OCI-LY1 (cell line): ENCODE measurements around the gene PCP4.

Source experiments
- H2AFZ ChIP-seq: fragments of 200-600 bp; sonication (generic), shearing (Covaris generic); 2 replicates; pipeline ENCODE4 v1.6.0; 2014; ENCODE audit warnings: antibody characterized with exemption, mild to moderate bottlenecking, low read length
- H3F3A ChIP-seq: fragments of 200-600 bp; sonication (generic), shearing (Covaris generic); 2 replicates; pipeline ENCODE4 v1.6.0; 2014; ENCODE audit warnings: mild to moderate bottlenecking, antibody characterized with exemption, low read length, moderate library complexity; ENCODE audit not compliant: insufficient read depth
- H3K27ac ChIP-seq: fragments of 200-600 bp; sonication (generic); 2 replicates; pipeline ENCODE4 v1.5.1; 2014; ENCODE audit warnings: low read length, mixed run types, mild to moderate bottlenecking, low read depth; ENCODE audit not compliant: poor library complexity, severe bottlenecking
- H3K27me3 ChIP-seq: fragments of 200-600 bp; sonication (generic); 2 replicates; pipeline ENCODE4 v1.6.0; 2014; ENCODE audit warnings: antibody characterized with exemption, mild to moderate bottlenecking, low read length, moderate library complexity; ENCODE audit not compliant: insufficient read depth
- H3K36me3 ChIP-seq: fragments of 200-600 bp; sonication (generic); 2 replicates; pipeline ENCODE4 v1.6.1; 2014; ENCODE audit warnings: mild to moderate bottlenecking, antibody characterized with exemption, low read length, moderate library complexity, mixed read lengths; ENCODE audit not compliant: insufficient read depth
- H3K4me1 ChIP-seq: fragments of 200-600 bp; sonication (generic); 2 replicates; pipeline ENCODE4 v1.5.1; 2014; ENCODE audit warnings: mild to moderate bottlenecking, low read length, moderate library complexity; ENCODE audit not compliant: insufficient read depth, severe bottlenecking
- H3K4me2 ChIP-seq: fragments of 200-600 bp; sonication (generic), shearing (Covaris generic); 2 replicates; pipeline ENCODE4 v1.6.1; 2014; ENCODE audit warnings: low read length
- H3K4me3 ChIP-seq: fragments of 200-600 bp; sonication (generic); 2 replicates; pipeline ENCODE4 v1.5.1; 2014; ENCODE audit warnings: low read length, low read depth, mild to moderate bottlenecking, mixed read lengths; ENCODE audit not compliant: poor library complexity, severe bottlenecking
- H3K79me2 ChIP-seq: fragments of 200-600 bp; shearing (Covaris generic); 2 replicates; pipeline ENCODE4 v1.6.1; 2016; ENCODE audit warnings: mixed run types, low read length, mixed read lengths; ENCODE audit not compliant: insufficient read depth
- H3K9ac ChIP-seq: fragments of 200-600 bp; sonication (generic), shearing (Covaris generic); 2 replicates; pipeline ENCODE4 v1.6.1; 2014; ENCODE audit warnings: mild to moderate bottlenecking, low read length, mixed read lengths
- H3K9me2 ChIP-seq: fragments of 200-600 bp; sonication (generic), shearing (Covaris generic); 2 replicates; pipeline ENCODE4 v1.6.1; 2014; ENCODE audit warnings: low read depth, mild to moderate bottlenecking, low read length, mixed read lengths
- H3K9me3 ChIP-seq: fragments of 200-600 bp; shearing (Covaris generic); 2 replicates; pipeline ENCODE4 v1.6.1; 2014; ENCODE audit warnings: low read length, mixed read lengths
- H4K20me1 ChIP-seq: fragments of 200-600 bp; sonication (generic), shearing (Covaris generic); 2 replicates; pipeline ENCODE4 v1.6.0; 2016; ENCODE audit warnings: mild to moderate bottlenecking, low read length; ENCODE audit not compliant: insufficient read depth
- CTCF ChIP-seq: fragments of 200-600 bp; sonication (generic), shearing (Covaris generic); IDR thresholded peaks from 2 replicates; pipeline ENCODE4 v1.5.1; 2017; ENCODE audit warnings: mild to moderate bottlenecking, antibody characterized with exemption, low read length, moderate library complexity, mixed read lengths
- EZH2 ChIP-seq: fragments of 200-600 bp; sonication (generic), shearing (Covaris generic); IDR thresholded peaks from 2 replicates; pipeline ENCODE4 v1.8.0; 2017; ENCODE audit warnings: borderline replicate concordance, mixed run types, mild to moderate bottlenecking, antibody characterized with exemption, low read length, moderate library complexity, mixed read lengths

The PCP4 gene

GRCh38 chr21:39882151-39882838, 15.1 kb downstream of the PCP4 start:
- Histone ChIP-seq H3F3A (no peaks in the 10 kb centered on the region), H3K9ac (no peak overlapping the region), H3K9me3 (no peaks in the 10 kb centered on the region), H3K36me3 (no peaks in the 10 kb centered on the region), H3K4me3 (no peak overlapping the region), H4K20me1 (no peaks in the 10 kb centered on the region), H3K27ac (no peak overlapping the region), H3K27me3 (0 out of 2 replicates have a peak, but pooled peaks cover 4% of the 10 kb centered on the region), H3K4me1 (no peaks in the 10 kb centered on the region), H3K79me2 (no peaks in the 10 kb centered on the region), H3K9me2 (no peaks in the 10 kb centered on the region), H2AFZ (no peak overlapping the region), H3K4me2 (no peak overlapping the region)
- no peak for TF ChIP-seq EZH2
- no peak for TF ChIP-seq CTCF

DNA sequence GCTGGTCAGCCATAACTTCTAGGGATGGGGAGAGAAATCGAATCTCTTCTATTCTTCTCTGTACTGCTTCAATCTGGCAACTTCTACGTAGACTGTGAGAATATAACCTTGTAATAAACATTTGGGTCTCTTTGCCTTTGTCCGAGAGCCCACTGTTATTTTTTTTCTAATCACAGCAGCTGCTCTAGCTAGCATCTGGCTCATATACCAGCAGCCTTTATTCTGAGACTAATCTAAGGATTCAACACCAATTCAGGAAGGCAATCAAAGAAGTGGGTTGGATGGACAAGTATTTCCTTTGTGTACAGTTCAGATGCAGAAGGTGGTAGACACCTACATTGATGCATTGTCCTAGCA, 15.6 kb downstream of the PCP4 start:
- TF ChIP-seq CTCF: no peak
- no peak for TF ChIP-seq EZH2
- Histone ChIP-seq H3K79me2 (no peaks in the 10 kb centered on the region), H4K20me1 (no peaks in the 10 kb centered on the region), H3K27me3 (0 out of 2 replicates have a peak, but pooled peaks cover 4% of the 10 kb centered on the region), H3K4me3 (no peak overlapping the region), H3F3A (no peaks in the 10 kb centered on the region), H3K4me1 (no peaks in the 10 kb centered on the region), H3K9me2 (no peaks in the 10 kb centered on the region), H3K27ac (no peak overlapping the region), H2AFZ (no peak overlapping the region), H3K9me3 (no peaks in the 10 kb centered on the region), H3K4me2 (no peak overlapping the region), H3K36me3 (no peaks in the 10 kb centered on the region), H3K9ac (no peak overlapping the region)

- no peak overlapping the region for H3K27ac ChIP-seq
- H3K79me2 ChIP-seq: no peaks in the 10 kb centered on the region
- no peak overlapping the region for H2AFZ ChIP-seq
- no peak overlapping the region for H3K4me2 ChIP-seq
- no peaks in the 10 kb centered on the region for H3F3A ChIP-seq
- no peaks in the 10 kb centered on the region for H3K9me3 ChIP-seq
- TF ChIP-seq EZH2 (no peak), CTCF (no peak)
- no peaks in the 10 kb centered on the region for H4K20me1 ChIP-seq
- H3K4me3 ChIP-seq: no peak overlapping the region
- H3K4me1 ChIP-seq: no peaks in the 10 kb centered on the region
- H3K9me2 ChIP-seq: no peaks in the 10 kb centered on the region
- H3K27me3 ChIP-seq: 0 out of 2 replicates have a peak, but pooled peaks cover 4% of the 10 kb centered on the region
- H3K9ac ChIP-seq: no peak overlapping the region
- H3K36me3 ChIP-seq: no peaks in the 10 kb centered on the region
Measured at GRCh38 chr21:39885119-39885848, 18.0 kb downstream of the PCP4 start.
